ENCODE measurements around the gene SEPTIN11.

Gene SEPTIN11

GRCh38 chr4:76969495-76969894 lies 19.9 kb downstream of the SEPTIN11 start:
- Histone ChIP-seq H3K36me3 (ENCODE audit: insufficient read depth) (no peaks in the 10 kb centered on the region), H3K4me3 (IDR thresholded peaks at IDR 0.05; ENCODE audit: insufficient read depth, low read depth, low read length) (no peak overlapping the region), H3K27ac (no peak overlapping the region), H3K9ac (no peak overlapping the region), H4K20me1 (ENCODE audit: insufficient read depth) (no peaks in the 10 kb centered on the region), H3K4me2 (no peak overlapping the region), H3K27me3 (ENCODE audit: insufficient read depth, low read depth) (no peaks in the 10 kb centered on the region), H3K79me2 (ENCODE audit: insufficient read depth, low read depth) (peaks cover 19% of the 10 kb centered on the region; the same call in 1 of the 2 replicates), H3K4me1 (ENCODE audit: low read depth, poor library complexity, severe bottlenecking) (peaks cover 3% of the 10 kb centered on the region), H2AFZ (ENCODE audit: low read depth) (no peak overlapping the region)
- no peak for TF ChIP-seq CTCF (conservative IDR thresholded peaks at IDR 0.05; ENCODE audit: low read depth, low read length)

- H3K27ac ChIP-seq, result no peak overlapping the region
- no peak overlapping the region for H3K4me2 ChIP-seq
- peaks cover 3% of the 10 kb centered on the region for H3K4me1 ChIP-seq (ENCODE audit: low read depth, poor library complexity, severe bottlenecking)
- H3K36me3 ChIP-seq (ENCODE audit: insufficient read depth), result no peaks in the 10 kb centered on the region
- H3K4me3 ChIP-seq (IDR thresholded peaks at IDR 0.05; ENCODE audit: insufficient read depth, low read depth, low read length), result no peak overlapping the region
- H3K9ac ChIP-seq, result no peak overlapping the region
- no peaks in the 10 kb centered on the region for H4K20me1 ChIP-seq (ENCODE audit: insufficient read depth)
- TF ChIP-seq CTCF (conservative IDR thresholded peaks at IDR 0.05; ENCODE audit: low read depth, low read length), result no peak
- H2AFZ ChIP-seq (ENCODE audit: low read depth), result no peak overlapping the region
- no peaks in the 10 kb centered on the region for H3K27me3 ChIP-seq (ENCODE audit: insufficient read depth, low read depth)
- H3K79me2 ChIP-seq (ENCODE audit: insufficient read depth, low read depth), result peaks cover 15% of the 10 kb centered on the region; the same call in 1 of the 2 replicates
These were observed 20.5 kb downstream of the SEPTIN11 start for GRCh38 chr4:76969941-76970529.

GRCh38 chr4:76972306-76972705 lies 22.8 kb downstream of the SEPTIN11 start:
- H3K4me2 ChIP-seq, result no peak overlapping the region
- no peak overlapping the region for H3K9ac ChIP-seq
- H3K4me1 ChIP-seq (ENCODE audit: low read depth, poor library complexity, severe bottlenecking), result no peaks in the 10 kb centered on the region
- TF ChIP-seq CTCF (conservative IDR thresholded peaks at IDR 0.05; ENCODE audit: low read depth, low read length), result no peak
- peaks cover 16% of the 10 kb centered on the region; the same call in 1 of the 2 replicates for H3K79me2 ChIP-seq (ENCODE audit: insufficient read depth, low read depth)
- no peaks in the 10 kb centered on the region for H3K27me3 ChIP-seq (ENCODE audit: insufficient read depth, low read depth)
- H4K20me1 ChIP-seq (ENCODE audit: insufficient read depth), result no peaks in the 10 kb centered on the region
- H3K36me3 ChIP-seq (ENCODE audit: insufficient read depth), result no peaks in the 10 kb centered on the region
- H3K4me3 ChIP-seq (IDR thresholded peaks at IDR 0.05; ENCODE audit: insufficient read depth, low read depth, low read length), result no peak overlapping the region
- H3K27ac ChIP-seq, result no peak overlapping the region
- no peak overlapping the region for H2AFZ ChIP-seq (ENCODE audit: low read depth)

GRCh38 chr4:76974150-76974549 lies 24.6 kb downstream of the SEPTIN11 start:
- Histone ChIP-seq H2AFZ (ENCODE audit: low read depth) (no peak overlapping the region), H3K79me2 (ENCODE audit: insufficient read depth, low read depth) (peaks cover 20% of the 10 kb centered on the region; the same call in 1 of the 2 replicates), H3K27me3 (ENCODE audit: insufficient read depth, low read depth) (no peaks in the 10 kb centered on the region), H3K4me3 (IDR thresholded peaks at IDR 0.05; ENCODE audit: insufficient read depth, low read depth, low read length) (no peak overlapping the region), H3K4me2 (no peak overlapping the region), H4K20me1 (ENCODE audit: insufficient read depth) (no peaks in the 10 kb centered on the region), H3K27ac (no peak overlapping the region), H3K36me3 (ENCODE audit: insufficient read depth) (no peaks in the 10 kb centered on the region), H3K4me1 (ENCODE audit: low read depth, poor library complexity, severe bottlenecking) (peaks cover 4% of the 10 kb centered on the region), H3K9ac (no peak overlapping the region)
- TF ChIP-seq CTCF (conservative IDR thresholded peaks at IDR 0.05; ENCODE audit: low read depth, low read length), result no peak
